Aortic smooth muscle cell (primary cell): ENCODE data around the gene C1QC. TPM values are rescaled to one million over a fixed set of nuclear protein-coding genes. Genes with fewer than 3 reads are reported as not detected.

Experiments used
- total RNA-seq: library from RNA; depleted of rRNA; stranded (reverse); fragments of >200 nt; gene quantifications from 2 replicates; pipeline ENCODE4 v1.2.3, GENCODE V29; 2014

The C1QC gene
- total RNA-seq: 0.13 TPM in 1 of 2 replicates, not detected in the other

GRCh38 chr1:22643381-22643780 lies at the start of gene C1QC:
Gene C1QC (plus strand): TSS chr1:22643633. CDS start chr1:22644024, 391 bp downstream.

GRCh38 chr1:22636353-22636752 lies 7.1 kb upstream of the C1QC start, which contains the start of gene C1QA:
Gene C1QA (plus strand): TSS chr1:22636628. CDS start chr1:22637617, 989 bp downstream.

GRCh38 chr1:22652881-22653316 lies 9.5 kb downstream of the C1QC start, which contains the start of gene C1QB:
Gene C1QB (plus strand): TSS chr1:22653236. CDS start chr1:22659463, 6,227 bp downstream.

Other genes starting within 250 kb of the C1QC start
- 6.5 and 7.0 TPM in 2 replicates for gene ZBTB40, start 191.8 kb upstream of the C1QC start, total RNA-seq
- not detected in 2 replicates for gene EPHA8, start 80.1 kb upstream of the C1QC start, total RNA-seq
- gene C1QA, start 7.0 kb upstream of the C1QC start, total RNA-seq: 0.13 TPM in 1 of 2 replicates, not detected in the other
- gene C1QB, start 9.6 kb downstream of the C1QC start, total RNA-seq: 0.13 TPM in 1 of 2 replicates, not detected in the other
- 2.8 and 3.2 TPM in 2 replicates for gene EPHB2, start 67.2 kb downstream of the C1QC start, total RNA-seq